Measurements from ENCODE around the gene SSMEM1. TPM values are rescaled to one million over a fixed set of nuclear protein-coding genes. Genes with fewer than 3 reads are reported as not detected.

The SSMEM1 gene
- total RNA-seq, 2 donors from 2014 or later: not detected

GRCh38 chr7:130187360-130187759, 20.3 kb upstream of the SSMEM1 start:
- no peaks in the 10 kb centered on the region for H3K4me1 ChIP-seq

GRCh38 chr7:130189343-130189742, 18.3 kb upstream of the SSMEM1 start:
- H3K4me1 ChIP-seq: no peaks in the 10 kb centered on the region
- no peak for DNase-seq (ENCODE audit: low spot score)
- no peak overlapping the region for H3K4me3 ChIP-seq
- H3K27me3 ChIP-seq: no peaks in the 10 kb centered on the region
- H3K9me3 ChIP-seq: no peaks in the 10 kb centered on the region
- no peak for TF ChIP-seq CTCF (IDR thresholded peaks at IDR 0.05)
- H3K27ac ChIP-seq: no peak overlapping the region
- peaks cover 24% of the 10 kb centered on the region for H3K36me3 ChIP-seq

More at GRCh38 chr7:130187360-130187759, 20.3 kb upstream of the SSMEM1 start:
- Histone ChIP-seq H3K9me3 (no peaks in the 10 kb centered on the region), H3K36me3 (peaks cover 26% of the 10 kb centered on the region), H3K27ac (no peak overlapping the region), H3K27me3 (no peaks in the 10 kb centered on the region), H3K4me3 (no peak overlapping the region)
- TF ChIP-seq CTCF (IDR thresholded peaks at IDR 0.05): no peak
- DNase-seq (ENCODE audit: low spot score): no peak

GRCh38 chr7:130191791-130192190, 15.9 kb upstream of the SSMEM1 start:
- Histone ChIP-seq H3K36me3 (peaks cover 18% of the 10 kb centered on the region), H3K4me3 (no peak overlapping the region), H3K27me3 (no peaks in the 10 kb centered on the region), H3K4me1 (no peaks in the 10 kb centered on the region), H3K9me3 (no peaks in the 10 kb centered on the region), H3K27ac (no peak overlapping the region)
- no peak for DNase-seq (ENCODE audit: low spot score)
- TF ChIP-seq CTCF (IDR thresholded peaks at IDR 0.05): no peak

GRCh38 chr7:130195396-130195795, 12.3 kb upstream of the SSMEM1 start:
- Histone ChIP-seq H3K4me3 (no peak overlapping the region), H3K27ac (no peak overlapping the region), H3K9me3 (no peaks in the 10 kb centered on the region), H3K4me1 (no peaks in the 10 kb centered on the region), H3K36me3 (peaks cover 36% of the 10 kb centered on the region), H3K27me3 (no peaks in the 10 kb centered on the region)
- no peak for DNase-seq (ENCODE audit: low spot score)
- no peak for TF ChIP-seq CTCF (IDR thresholded peaks at IDR 0.05)

- H3K36me3 ChIP-seq: peaks cover 38% of the 10 kb centered on the region
- H3K9me3 ChIP-seq: no peaks in the 10 kb centered on the region
- H3K4me1 ChIP-seq: no peaks in the 10 kb centered on the region
- no peaks in the 10 kb centered on the region for H3K27me3 ChIP-seq
- no peak for TF ChIP-seq CTCF (IDR thresholded peaks at IDR 0.05)
- H3K27ac ChIP-seq: no peak overlapping the region
- no peak for DNase-seq (ENCODE audit: low spot score)
- H3K4me3 ChIP-seq: no peak overlapping the region
These were observed 11.2 kb upstream of the SSMEM1 start for GRCh38 chr7:130196476-130196875.

GRCh38 chr7:130197094-130197493, 10.6 kb upstream of the SSMEM1 start:
- Histone ChIP-seq H3K27me3 (no peaks in the 10 kb centered on the region), H3K4me3 (no peak overlapping the region), H3K4me1 (no peaks in the 10 kb centered on the region), H3K27ac (no peak overlapping the region), H3K9me3 (no peaks in the 10 kb centered on the region), H3K36me3 (peaks cover 41% of the 10 kb centered on the region)
- no peak for TF ChIP-seq CTCF (IDR thresholded peaks at IDR 0.05)
- DNase-seq (ENCODE audit: low spot score): no peak

Data from right atrium auricular region (tissue), 2 donors.